Stimulated activated CD4-positive, alpha-beta T cell treated with anti-CD3 and anti-CD28 coated beads, Interleukin-1b, Interleukin-23, amount 100 ng/mL, for 24 hours (primary cell): Measurements from ENCODE around the gene DGKD.

Experiments
- DNase-seq, 4 experiments: peaks; one replicate each; pipeline ENCODE4 v3.0.0-alpha.2; 2020; ENCODE audit warnings: low read depth in 4 of 4, low spot score in 1 of 4

Gene DGKD

DNA sequence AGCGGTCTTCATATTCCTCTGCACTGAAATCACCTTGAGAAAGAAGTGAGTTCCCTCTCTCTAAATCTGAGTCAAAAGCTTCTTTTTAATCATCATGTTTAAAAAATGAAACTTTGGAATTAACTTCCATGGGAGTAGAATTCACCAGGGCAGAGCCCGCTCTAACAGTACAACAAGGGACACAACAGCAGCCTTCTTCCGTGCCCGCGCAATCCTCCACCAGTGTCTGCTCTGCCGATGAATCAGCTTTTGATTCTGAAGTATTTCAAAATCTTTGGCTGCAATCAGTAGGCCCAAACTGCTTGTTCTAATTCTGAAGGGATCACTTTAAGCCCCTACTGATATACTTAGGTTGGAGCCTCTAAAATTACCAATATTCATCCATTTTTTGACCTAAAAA, 135.4 kb downstream of the DGKD start:
- no peak for DNase-seq

DNA sequence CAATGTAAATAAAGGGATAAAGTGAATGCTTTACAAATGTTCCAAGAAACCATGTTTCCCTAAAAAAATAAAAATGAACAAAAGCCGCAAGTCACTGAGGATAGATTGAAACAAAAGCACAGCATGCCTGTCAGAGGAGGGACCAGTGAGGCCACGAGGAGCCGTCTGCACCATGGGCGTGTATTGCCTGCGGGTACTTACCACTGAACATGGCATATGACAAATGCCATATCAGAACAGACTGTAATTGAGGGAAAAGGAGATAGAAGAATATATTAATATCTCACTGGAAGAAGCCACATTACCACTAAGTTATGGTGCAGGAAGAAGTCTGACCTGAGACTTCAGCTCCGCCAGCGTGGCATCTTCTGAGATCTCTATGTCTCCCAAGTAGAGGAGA, 136.5 kb downstream of the DGKD start:
- no peak for DNase-seq

- no peak for DNase-seq
These were observed 137.0 kb downstream of the DGKD start for GRCh38 chr2:233491326-233491725.

DNA sequence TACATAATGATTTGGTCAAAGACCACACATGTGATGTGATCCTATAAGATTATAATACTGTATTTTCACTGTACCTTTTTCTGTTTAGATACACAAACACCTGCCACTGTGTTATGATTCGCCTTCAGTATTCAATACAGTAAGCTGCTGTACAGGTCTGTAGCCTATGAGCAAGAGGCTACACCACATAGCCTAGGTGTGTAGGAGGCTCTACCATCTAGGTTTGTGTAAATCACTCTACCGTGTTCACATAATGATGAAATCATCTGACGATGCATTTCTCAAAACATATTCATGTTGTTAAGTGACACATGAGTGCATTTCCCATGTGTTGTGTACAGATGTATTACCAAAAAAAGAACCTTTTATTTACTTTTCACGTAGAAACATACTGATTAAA, 137.8 kb downstream of the DGKD start:
- no peak for DNase-seq

DNA sequence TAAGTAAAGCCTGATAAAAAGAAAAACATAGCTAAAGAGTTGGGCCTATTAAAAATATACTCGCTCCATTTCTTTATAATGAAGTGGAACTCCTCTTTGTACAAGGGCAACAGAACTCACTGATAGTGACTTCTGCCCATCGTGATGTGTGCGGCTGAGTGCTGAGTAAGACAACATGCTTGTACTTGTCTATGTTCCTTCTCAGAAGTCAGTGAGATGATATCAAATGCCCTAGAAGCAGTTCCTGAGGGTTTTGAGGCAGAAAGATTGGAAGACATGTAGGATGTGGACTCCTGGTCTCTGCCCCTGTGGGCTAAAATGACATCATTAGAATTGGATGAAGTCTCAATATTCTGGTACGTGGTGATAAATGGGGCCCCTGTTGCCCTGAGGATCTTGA, 138.5 kb downstream of the DGKD start:
- DNase-seq, result no peak

GRCh38 chr2:233495503-233496496, 141.5 kb downstream of the DGKD start:
- DNase-seq, result no peak

- DNase-seq, result no peak
These were observed 143.4 kb downstream of the DGKD start for GRCh38 chr2:233497692-233498091.

- no peak for DNase-seq
These were observed 143.8 kb downstream of the DGKD start for GRCh38 chr2:233498126-233498525.

GRCh38 chr2:233499928-233500327, 145.6 kb downstream of the DGKD start:
- no peak for DNase-seq

DNA sequence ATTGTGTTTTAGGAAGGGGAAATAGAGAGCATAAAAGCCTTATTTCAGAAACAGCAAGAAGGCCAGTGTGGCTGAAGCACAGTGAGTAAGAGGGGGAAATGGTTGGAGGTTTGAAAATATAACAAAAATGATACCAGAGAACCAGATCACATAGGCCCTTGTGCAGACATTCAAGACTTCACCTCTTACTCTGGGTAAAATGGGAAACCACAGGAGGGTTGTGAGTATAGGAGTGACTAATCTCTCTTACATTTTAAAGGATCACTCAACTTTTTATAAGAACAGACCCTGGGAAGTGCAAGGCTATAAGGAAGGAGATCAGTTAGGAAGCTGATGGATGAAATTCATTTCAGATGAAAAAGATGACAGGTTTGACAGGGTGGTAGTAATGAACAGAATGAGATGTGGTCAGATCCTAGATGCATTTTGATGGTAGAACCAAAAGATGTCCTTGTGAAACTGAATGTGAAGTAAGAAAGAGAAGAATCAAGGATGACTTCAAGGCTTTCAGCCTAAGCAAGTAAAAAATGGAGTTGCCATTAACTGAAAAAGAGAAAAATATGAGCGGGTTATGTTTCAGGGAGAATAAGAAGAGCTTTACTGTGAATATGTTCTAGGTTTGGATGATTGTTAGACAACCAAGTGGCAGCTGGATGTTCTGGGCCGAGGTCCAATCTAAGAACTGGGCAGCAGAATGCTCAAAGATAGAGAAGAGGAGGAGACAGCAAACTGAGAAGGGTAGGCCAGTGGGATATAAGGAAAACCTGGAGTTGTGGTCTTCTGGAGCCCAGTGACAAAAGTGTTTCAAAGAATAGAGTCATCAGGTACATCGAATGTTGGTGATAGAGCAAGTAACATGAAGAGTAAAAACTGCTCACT, 147.1 kb downstream of the DGKD start:
- DNase-seq, result no peak

- DNase-seq, result no peak
These were observed 149.2 kb downstream of the DGKD start for GRCh38 chr2:233503481-233503880.

DNA sequence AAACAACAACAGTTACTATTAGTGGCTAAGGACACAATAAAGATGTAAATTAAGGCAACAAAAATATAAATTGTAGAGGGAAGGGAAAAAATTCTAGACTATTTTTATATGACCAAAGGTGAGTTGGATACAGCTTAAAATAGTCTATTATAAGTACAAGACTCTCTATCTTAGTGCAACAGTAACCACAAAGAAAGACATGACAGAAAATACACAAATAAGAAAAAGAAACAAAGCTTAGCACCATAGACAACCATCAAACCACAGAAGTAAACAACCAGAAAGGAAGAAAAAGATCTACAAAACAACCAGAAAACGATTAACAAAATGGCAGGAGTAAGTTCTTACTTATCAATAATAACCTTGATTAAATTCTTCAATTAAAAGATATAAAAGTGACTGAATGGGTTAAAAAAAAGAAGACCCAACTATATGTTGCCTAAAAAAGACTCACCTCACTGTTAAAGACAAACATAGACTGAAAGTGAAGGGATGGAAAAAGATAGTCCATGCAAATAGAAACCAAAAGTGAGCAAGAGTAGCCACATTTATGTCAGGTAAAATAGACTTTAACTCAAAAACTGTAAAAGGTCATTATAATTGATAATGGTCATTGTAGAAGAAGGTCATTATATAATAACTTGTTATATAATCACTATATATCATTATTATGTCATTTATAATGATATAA, 149.8 kb downstream of the DGKD start:
- DNase-seq, result no peak

- DNase-seq, result no peak
These were observed 159.8 kb downstream of the DGKD start for GRCh38 chr2:233513953-233514655.

DNA sequence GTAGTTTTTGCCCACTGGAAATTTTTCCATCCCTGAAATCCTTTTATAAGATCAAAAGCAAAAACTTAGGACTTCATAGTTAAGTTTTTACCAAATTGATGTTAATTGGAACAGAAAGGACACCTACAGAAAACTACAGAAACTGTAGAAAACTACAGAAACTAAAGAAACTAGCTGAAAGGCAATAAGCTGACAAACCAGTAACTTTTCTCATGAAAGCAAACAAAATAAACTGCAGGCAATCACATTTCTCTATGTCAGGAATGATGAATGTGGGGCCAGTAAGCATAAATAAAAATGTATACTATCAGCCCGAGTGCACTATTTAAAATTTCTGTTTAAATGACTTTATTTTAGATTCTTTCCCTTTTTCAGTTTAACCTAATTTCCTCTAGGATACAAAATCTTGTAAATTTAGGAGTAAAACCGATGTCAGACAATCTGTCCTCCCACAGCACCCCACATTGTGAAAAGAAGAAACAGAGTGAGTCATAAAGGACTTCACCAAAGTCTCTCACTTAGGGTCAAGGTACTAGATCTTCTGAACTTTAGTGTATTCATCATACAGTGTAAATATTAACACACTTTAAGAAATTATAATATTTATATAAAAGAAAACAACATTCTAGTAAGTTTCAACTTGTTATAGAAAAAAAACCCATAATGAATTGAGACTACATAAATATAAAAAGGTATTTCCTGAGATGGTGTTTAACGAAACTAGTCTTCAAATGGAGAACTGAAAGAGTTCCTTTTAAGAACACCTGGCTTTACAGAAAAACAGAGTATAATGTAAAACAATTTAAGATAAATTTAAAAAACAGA, 165.7 kb downstream of the DGKD start:
- no peak for DNase-seq
